ENCODE data around the gene PRXL2A. TPM values are rescaled to one million over a fixed set of nuclear protein-coding genes. Genes with fewer than 3 reads are reported as not detected.

PRXL2A gene
- total RNA-seq, 1 donor from 2014 or later = 52.9 TPM

GRCh38 chr10:80394358-80394916, 13.9 kb upstream of the PRXL2A start:
- Histone ChIP-seq H3K4me3 (no peak overlapping the region), H3K4me1 (no peaks in the 10 kb centered on the region), H3K9me3 (no peaks in the 10 kb centered on the region), H3K27me3 (no peaks in the 10 kb centered on the region), H3K36me3 (no peaks in the 10 kb centered on the region), H3K27ac (no peak overlapping the region)
- TF ChIP-seq, protein P1, sequence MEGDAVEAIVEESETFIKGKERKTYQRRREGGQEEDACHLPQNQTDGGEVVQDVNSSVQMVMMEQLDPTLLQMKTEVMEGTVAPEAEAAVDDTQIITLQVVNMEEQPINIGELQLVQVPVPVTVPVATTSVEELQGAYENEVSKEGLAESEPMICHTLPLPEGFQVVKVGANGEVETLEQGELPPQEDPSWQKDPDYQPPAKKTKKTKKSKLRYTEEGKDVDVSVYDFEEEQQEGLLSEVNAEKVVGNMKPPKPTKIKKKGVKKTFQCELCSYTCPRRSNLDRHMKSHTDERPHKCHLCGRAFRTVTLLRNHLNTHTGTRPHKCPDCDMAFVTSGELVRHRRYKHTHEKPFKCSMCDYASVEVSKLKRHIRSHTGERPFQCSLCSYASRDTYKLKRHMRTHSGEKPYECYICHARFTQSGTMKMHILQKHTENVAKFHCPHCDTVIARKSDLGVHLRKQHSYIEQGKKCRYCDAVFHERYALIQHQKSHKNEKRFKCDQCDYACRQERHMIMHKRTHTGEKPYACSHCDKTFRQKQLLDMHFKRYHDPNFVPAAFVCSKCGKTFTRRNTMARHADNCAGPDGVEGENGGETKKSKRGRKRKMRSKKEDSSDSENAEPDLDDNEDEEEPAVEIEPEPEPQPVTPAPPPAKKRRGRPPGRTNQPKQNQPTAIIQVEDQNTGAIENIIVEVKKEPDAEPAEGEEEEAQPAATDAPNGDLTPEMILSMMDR (IDR thresholded peaks at IDR 0.05) = no peak
- intact Hi-C loops (cut with DNase I) = no loop called here
- DNase-seq = no peak
- ATAC-seq = no peak

- DNase-seq (no peak), ATAC-seq (no peak)
- Histone ChIP-seq H3K4me1 (no peaks in the 10 kb centered on the region), H3K27ac (no peak overlapping the region), H3K4me3 (no peak overlapping the region), H3K9me3 (no peaks in the 10 kb centered on the region), H3K36me3 (no peaks in the 10 kb centered on the region), H3K27me3 (no peaks in the 10 kb centered on the region)
- TF ChIP-seq, protein P1 (IDR thresholded peaks at IDR 0.05) = no peak
- intact Hi-C loops (cut with DNase I) = no loop called here
Observed at GRCh38 chr10:80397014-80397413, 11.3 kb upstream of the PRXL2A start.

DNA sequence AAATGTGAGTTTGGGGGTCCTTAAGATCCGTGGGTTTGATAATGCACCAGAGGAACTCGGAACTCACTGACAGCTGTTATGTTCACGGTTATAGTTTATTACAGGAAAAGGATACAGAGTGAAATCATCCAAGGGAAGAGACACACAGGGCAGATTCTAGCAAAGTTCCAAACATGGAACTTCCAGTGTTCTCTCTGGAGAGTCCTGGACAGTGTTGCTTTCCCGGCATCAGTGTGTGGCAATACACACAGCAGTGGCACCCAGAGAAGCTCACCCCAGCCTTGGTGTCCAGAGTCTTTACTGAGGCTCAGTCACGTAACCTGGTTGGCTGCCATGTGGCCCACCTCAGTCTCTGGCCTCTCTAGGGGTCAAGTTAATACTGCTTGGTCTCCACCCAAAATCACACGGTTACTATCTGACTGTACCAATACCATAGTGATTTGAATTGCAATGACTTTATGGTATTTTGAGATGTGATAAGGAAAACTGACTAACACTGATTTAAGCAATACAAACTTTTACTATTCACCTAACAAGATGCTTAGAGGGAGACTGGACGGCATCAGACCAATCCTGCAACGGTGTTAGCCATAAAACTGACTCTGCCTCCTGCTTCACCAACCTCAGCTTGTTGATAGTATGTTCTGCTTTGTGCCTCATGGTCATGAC, 8.1 kb upstream of the PRXL2A start:
- Histone ChIP-seq H3K4me3 (no peak overlapping the region), H3K36me3 (no peaks in the 10 kb centered on the region), H3K4me1 (no peaks in the 10 kb centered on the region), H3K27me3 (no peaks in the 10 kb centered on the region), H3K27ac (no peak overlapping the region), H3K9me3 (no peaks in the 10 kb centered on the region)
- intact Hi-C loops (cut with DNase I) = no loop called here
- ATAC-seq (no peak), DNase-seq (no peak)
- TF ChIP-seq, protein P1 (IDR thresholded peaks at IDR 0.05) = no peak

DNA sequence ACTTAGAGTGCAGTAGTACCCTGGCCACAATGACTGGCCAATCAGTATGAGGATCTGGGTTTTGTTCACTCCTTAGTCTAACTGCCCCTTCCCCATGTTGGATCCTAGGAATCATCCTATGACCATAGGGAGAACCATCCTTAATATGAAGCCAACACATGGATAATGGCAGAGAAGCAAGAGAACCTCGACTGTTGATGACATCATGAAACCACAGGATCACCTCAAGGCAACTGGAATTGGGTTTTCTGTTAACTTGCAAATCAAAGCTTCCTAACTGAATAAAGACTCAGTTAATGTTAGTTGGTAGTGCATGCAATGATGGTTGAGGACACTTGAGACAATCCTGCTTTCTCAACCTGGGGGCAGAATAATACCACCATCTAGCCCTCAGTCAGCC, 3.3 kb upstream of the PRXL2A start:
- Histone ChIP-seq H3K27me3 (no peaks in the 10 kb centered on the region), H3K9me3 (no peaks in the 10 kb centered on the region), H3K4me3 (no peak overlapping the region), H3K4me1 (peaks cover 16% of the 10 kb centered on the region), H3K27ac (no peak overlapping the region), H3K36me3 (no peaks in the 10 kb centered on the region)
- intact Hi-C loops (cut with DNase I) = no loop called here
- TF ChIP-seq, protein P1 (IDR thresholded peaks at IDR 0.05) = no peak
- no peak for DNase-seq
- no peak for ATAC-seq

GRCh38 chr10:80405626-80406025, 2.7 kb upstream of the PRXL2A start:
- no peak overlapping the region for H3K4me3 ChIP-seq
- H3K36me3 ChIP-seq = no peaks in the 10 kb centered on the region
- H3K9me3 ChIP-seq = no peaks in the 10 kb centered on the region
- H3K27ac ChIP-seq = no peak overlapping the region
- peaks cover 22% of the 10 kb centered on the region for H3K4me1 ChIP-seq
- DNase-seq (no peak), ATAC-seq (no peak)
- intact Hi-C loops (cut with DNase I) = no loop called here
- no peaks in the 10 kb centered on the region for H3K27me3 ChIP-seq
- TF ChIP-seq, protein P1 (IDR thresholded peaks at IDR 0.05) = no peak
